ENCODE measurements around the gene UNC119.
"Not testable (repeated sequence)": the region's sequence is repeated elsewhere in the genome, so short reads cannot be mapped to it uniquely, and the experiment has no call there.

The UNC119 gene

GRCh38 chr17:28524476-28525424 lies 27.7 kb downstream of the UNC119 start:
- no peak overlapping the region for H3K4me3 ChIP-seq (ENCODE audit: low read length, poor library complexity, severe bottlenecking)
- H4K20me1 ChIP-seq (ENCODE audit: insufficient read depth, low read length, poor library complexity, severe bottlenecking): no peaks in the 10 kb centered on the region
- no peak overlapping the region for H2AFZ ChIP-seq (ENCODE audit: low read length)
- H3K36me3 ChIP-seq (ENCODE audit: insufficient read depth, low read length): no peaks in the 10 kb centered on the region
- no peaks in the 10 kb centered on the region for H3F3A ChIP-seq (ENCODE audit: low read depth)
- TF ChIP-seq EZH2phosphoT487 (IDR thresholded peaks at IDR 0.05; ENCODE audit: borderline replicate concordance): no peak
- TF ChIP-seq, protein P1, sequence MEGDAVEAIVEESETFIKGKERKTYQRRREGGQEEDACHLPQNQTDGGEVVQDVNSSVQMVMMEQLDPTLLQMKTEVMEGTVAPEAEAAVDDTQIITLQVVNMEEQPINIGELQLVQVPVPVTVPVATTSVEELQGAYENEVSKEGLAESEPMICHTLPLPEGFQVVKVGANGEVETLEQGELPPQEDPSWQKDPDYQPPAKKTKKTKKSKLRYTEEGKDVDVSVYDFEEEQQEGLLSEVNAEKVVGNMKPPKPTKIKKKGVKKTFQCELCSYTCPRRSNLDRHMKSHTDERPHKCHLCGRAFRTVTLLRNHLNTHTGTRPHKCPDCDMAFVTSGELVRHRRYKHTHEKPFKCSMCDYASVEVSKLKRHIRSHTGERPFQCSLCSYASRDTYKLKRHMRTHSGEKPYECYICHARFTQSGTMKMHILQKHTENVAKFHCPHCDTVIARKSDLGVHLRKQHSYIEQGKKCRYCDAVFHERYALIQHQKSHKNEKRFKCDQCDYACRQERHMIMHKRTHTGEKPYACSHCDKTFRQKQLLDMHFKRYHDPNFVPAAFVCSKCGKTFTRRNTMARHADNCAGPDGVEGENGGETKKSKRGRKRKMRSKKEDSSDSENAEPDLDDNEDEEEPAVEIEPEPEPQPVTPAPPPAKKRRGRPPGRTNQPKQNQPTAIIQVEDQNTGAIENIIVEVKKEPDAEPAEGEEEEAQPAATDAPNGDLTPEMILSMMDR (conservative IDR thresholded peaks at IDR 0.05; ENCODE audit: low read length): no peak
- H3K9ac ChIP-seq (ENCODE audit: low read depth, low read length, poor library complexity, severe bottlenecking): no peak overlapping the region
- H3K27me3 ChIP-seq (ENCODE audit: insufficient read depth, low read length, poor library complexity, severe bottlenecking): no peaks in the 10 kb centered on the region
- H3K4me2 ChIP-seq (ENCODE audit: low read depth, low read length, poor library complexity, severe bottlenecking): no peak overlapping the region
- H3K4me1 ChIP-seq (ENCODE audit: insufficient read depth, low read length, poor library complexity, severe bottlenecking): peaks cover 10% of the 10 kb centered on the region
- H3K9me3 ChIP-seq (ENCODE audit: insufficient read depth, low read depth, low read length): no peaks in the 10 kb centered on the region
- H3K9me2 ChIP-seq (replicated peaks; ENCODE audit: low read depth, low read length): no peaks in the 10 kb centered on the region
- no peaks in the 10 kb centered on the region for H3K79me2 ChIP-seq (ENCODE audit: insufficient read depth, low read length)

GRCh38 chr17:28523876-28524275 lies 28.5 kb downstream of the UNC119 start:
- Histone ChIP-seq H3K27me3 (ENCODE audit: insufficient read depth, low read length, poor library complexity, severe bottlenecking) (no peaks in the 10 kb centered on the region), H3K9me3 (ENCODE audit: insufficient read depth, low read depth, low read length) (no peaks in the 10 kb centered on the region), H2AFZ (ENCODE audit: low read length) (no peak overlapping the region), H3K9me2 (replicated peaks; ENCODE audit: low read depth, low read length) (no peaks in the 10 kb centered on the region), H3K36me3 (ENCODE audit: insufficient read depth, low read length) (no peaks in the 10 kb centered on the region), H3K4me3 (ENCODE audit: low read length, poor library complexity, severe bottlenecking) (no peak overlapping the region), H3F3A (ENCODE audit: low read depth) (no peaks in the 10 kb centered on the region), H3K79me2 (ENCODE audit: insufficient read depth, low read length) (no peaks in the 10 kb centered on the region), H3K4me2 (ENCODE audit: low read depth, low read length, poor library complexity, severe bottlenecking) (no peak overlapping the region), H3K9ac (ENCODE audit: low read depth, low read length, poor library complexity, severe bottlenecking) (no peak overlapping the region), H4K20me1 (ENCODE audit: insufficient read depth, low read length, poor library complexity, severe bottlenecking) (no peaks in the 10 kb centered on the region), H3K4me1 (ENCODE audit: insufficient read depth, low read length, poor library complexity, severe bottlenecking) (peaks cover 17% of the 10 kb centered on the region)
- TF ChIP-seq, protein P1 (conservative IDR thresholded peaks at IDR 0.05; ENCODE audit: low read length): no peak
- TF ChIP-seq EZH2phosphoT487 (IDR thresholded peaks at IDR 0.05; ENCODE audit: borderline replicate concordance): no peak

DNA sequence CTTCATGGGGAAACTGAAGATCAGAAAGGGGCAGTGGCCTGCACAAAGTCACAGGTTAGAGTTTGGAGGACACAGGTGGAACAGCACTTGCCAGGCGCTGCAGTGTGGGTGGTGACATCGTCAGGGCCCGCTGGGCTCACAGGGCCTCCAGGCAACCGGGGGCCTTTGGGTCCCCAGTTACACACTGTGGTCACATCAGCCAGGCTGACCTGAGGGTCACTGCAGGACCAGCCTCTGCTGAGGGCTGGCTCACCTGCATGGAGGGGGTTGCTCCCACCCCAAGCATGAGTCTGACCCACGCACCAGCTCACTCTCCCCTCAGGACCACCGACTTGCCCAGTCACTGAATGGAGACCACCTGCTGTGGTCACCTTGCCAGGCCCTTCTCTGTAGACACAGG lies 29.2 kb downstream of the UNC119 start:
- Histone ChIP-seq H3K9me2 (replicated peaks; ENCODE audit: low read depth, low read length) (no peaks in the 10 kb centered on the region), H2AFZ (ENCODE audit: low read length) (no peak overlapping the region), H3K9ac (ENCODE audit: low read depth, low read length, poor library complexity, severe bottlenecking) (no peak overlapping the region), H3K79me2 (ENCODE audit: insufficient read depth, low read length) (no peaks in the 10 kb centered on the region), H3K27me3 (ENCODE audit: insufficient read depth, low read length, poor library complexity, severe bottlenecking) (no peaks in the 10 kb centered on the region), H3K4me1 (ENCODE audit: insufficient read depth, low read length, poor library complexity, severe bottlenecking) (peaks cover 24% of the 10 kb centered on the region), H3K4me3 (ENCODE audit: low read length, poor library complexity, severe bottlenecking) (no peak overlapping the region), H3K9me3 (ENCODE audit: insufficient read depth, low read depth, low read length) (no peaks in the 10 kb centered on the region), H4K20me1 (ENCODE audit: insufficient read depth, low read length, poor library complexity, severe bottlenecking) (no peaks in the 10 kb centered on the region), H3K36me3 (ENCODE audit: insufficient read depth, low read length) (no peaks in the 10 kb centered on the region), H3F3A (ENCODE audit: low read depth) (no peaks in the 10 kb centered on the region), H3K4me2 (ENCODE audit: low read depth, low read length, poor library complexity, severe bottlenecking) (no peak overlapping the region)
- TF ChIP-seq, protein P1 (conservative IDR thresholded peaks at IDR 0.05; ENCODE audit: low read length): no peak
- no peak for TF ChIP-seq EZH2phosphoT487 (IDR thresholded peaks at IDR 0.05; ENCODE audit: borderline replicate concordance)

- H3K4me2 ChIP-seq (ENCODE audit: low read depth, low read length, poor library complexity, severe bottlenecking): not testable (repeated sequence)
- H3K4me1 ChIP-seq (ENCODE audit: insufficient read depth, low read length, poor library complexity, severe bottlenecking): peaks cover 26% of the 10 kb centered on the region
Measured at GRCh38 chr17:28522281-28522680, 30.1 kb downstream of the UNC119 start.

More at GRCh38 chr17:28522281-28522680, 30.1 kb downstream of the UNC119 start:
- H3K9me2 ChIP-seq (replicated peaks; ENCODE audit: low read depth, low read length); H3F3A ChIP-seq (ENCODE audit: low read depth); H4K20me1 ChIP-seq (ENCODE audit: insufficient read depth, low read length, poor library complexity, severe bottlenecking); H3K27me3 ChIP-seq (ENCODE audit: insufficient read depth, low read length, poor library complexity, severe bottlenecking); H3K9ac ChIP-seq (ENCODE audit: low read depth, low read length, poor library complexity, severe bottlenecking); H2AFZ ChIP-seq (ENCODE audit: low read length); H3K79me2 ChIP-seq (ENCODE audit: insufficient read depth, low read length); H3K36me3 ChIP-seq (ENCODE audit: insufficient read depth, low read length); H3K9me3 ChIP-seq (ENCODE audit: insufficient read depth, low read depth, low read length); H3K4me3 ChIP-seq (ENCODE audit: low read length, poor library complexity, severe bottlenecking): not testable (repeated sequence)
